IMR-90 (cell line): ENCODE measurements around the gene SMYD4. TPM values are rescaled to one million over a fixed set of nuclear protein-coding genes. Genes with fewer than 3 reads are reported as not detected.
A peak's percentile ranks its signal among the peaks of the same experiment; 100 is the strongest.

ENCODE experiments used
- ATAC-seq: fragments of 200-7000 bp; cut with Tn5 transposase; 2 replicates; pipeline ENCODE4 v1.9.1; 2020; ENCODE audit warnings: low read depth, mild to moderate bottlenecking, moderate library complexity
- Bru-seq: library from RNA; stranded (reverse); fragments of 400-500 nt; gene quantifications from one replicate; lab custom pipeline; 2021; lab: Mats Ljungman, UMichigan
- BruChase-seq, 2 experiments: library from RNA; stranded (reverse); fragments of 400-500 nt; gene quantifications; one replicate each; lab custom pipeline; 2021; lab: Mats Ljungman, UMichigan
- BruUV-seq: library from RNA; stranded (reverse); fragments of 400-500 nt; replicated peaks from 2 replicates; lab custom pipeline; 2021; lab: Mats Ljungman, UMichigan
- CTCF ChIA-PET: fragments of 300-600 bp; formaldehyde crosslinking; extraction: SDS; loops from one replicate; lab custom pipeline; 2021; ENCODE audit warnings: antibody characterized with exemption; lab: Yijun Ruan, JAX
- POLR2A ChIA-PET: fragments of 300-600 bp; sonication (Branson Sonifier 250); formaldehyde crosslinking; loops from one replicate; lab custom pipeline; 2022; ENCODE audit warnings: antibody characterized with exemption; ENCODE audit not compliant: unreplicated experiment; lab: Charles Lee
- DNase-seq: peaks from one replicate; pipeline ENCODE4 v3.0.0; 2013
- H2AFZ ChIP-seq: replicated peaks from 2 replicates; pipeline ENCODE3; 2013; ENCODE audit warnings: low read length, mild to moderate bottlenecking; ENCODE audit not compliant: poor library complexity
- H2AK5ac ChIP-seq: 2 replicates; pipeline ENCODE4 v1.6.1; 2013; ENCODE audit warnings: low read depth, low read length, inconsistent platforms
- H2AK9ac ChIP-seq: replicated peaks from 2 replicates; pipeline ENCODE3; 2013; ENCODE audit warnings: mild to moderate bottlenecking, low read depth, low read length, moderate library complexity; ENCODE audit not compliant: poor library complexity
- H2BK120ac ChIP-seq: 2 replicates; pipeline ENCODE4 v1.6.1; 2013; ENCODE audit warnings: low read depth, low read length, inconsistent platforms
- H2BK15ac ChIP-seq: 3 replicates; pipeline ENCODE4 v1.6.1; 2013; ENCODE audit warnings: low read depth, low read length, inconsistent platforms
- H2BK20ac ChIP-seq: 2 replicates; pipeline ENCODE4 v1.6.1; 2013; ENCODE audit warnings: low read depth, mild to moderate bottlenecking, inconsistent platforms, low read length, moderate library complexity
- H2BK5ac ChIP-seq: 2 replicates; pipeline ENCODE4 v1.6.1; 2013; ENCODE audit warnings: mild to moderate bottlenecking, low read depth, low read length, inconsistent platforms; ENCODE audit not compliant: poor library complexity, severe bottlenecking
- H3K14ac ChIP-seq: replicated peaks from 2 replicates; pipeline ENCODE4 v1.6.1; 2013; ENCODE audit warnings: low read depth, low read length, inconsistent platforms
- H3K18ac ChIP-seq: 2 replicates; pipeline ENCODE4 v1.6.1; 2013; ENCODE audit warnings: low read depth, low read length, control low read depth
- H3K23ac ChIP-seq: 2 replicates; pipeline ENCODE4 v1.6.1; 2013; ENCODE audit warnings: low read depth, low read length, inconsistent platforms
- H3K27ac ChIP-seq: 2 replicates; pipeline ENCODE4 v1.5.1; 2013; ENCODE audit warnings: mild to moderate bottlenecking, control low read depth, low read length; ENCODE audit not compliant: insufficient read depth
- H3K27me3 ChIP-seq: 2 replicates; pipeline ENCODE4 v1.6.1; 2013; ENCODE audit warnings: low read length; ENCODE audit not compliant: control insufficient read depth, insufficient read depth
- H3K36me3 ChIP-seq: 2 replicates; pipeline ENCODE4 v1.6.1; 2013; ENCODE audit warnings: low read length, mixed read lengths; ENCODE audit not compliant: control insufficient read depth, insufficient read depth
- H3K4ac ChIP-seq: 2 replicates; pipeline ENCODE4 v1.6.1; 2013; ENCODE audit warnings: low read depth, low read length, inconsistent platforms
- H3K4me1 ChIP-seq: 2 replicates; pipeline ENCODE4 v1.6.1; 2013; ENCODE audit warnings: low read length, mixed read lengths; ENCODE audit not compliant: control insufficient read depth, insufficient read depth
- H3K4me2 ChIP-seq: 2 replicates; pipeline ENCODE4 v1.6.1; 2013; ENCODE audit warnings: low read depth, mild to moderate bottlenecking, control low read depth, low read length, moderate library complexity
- H3K4me3 ChIP-seq: 2 replicates; pipeline ENCODE4 v1.5.1; 2013; ENCODE audit warnings: low read depth, mild to moderate bottlenecking, control low read depth, low read length, moderate library complexity; ENCODE audit not compliant: insufficient read depth
- H3K56ac ChIP-seq: 2 replicates; pipeline ENCODE4 v1.6.1; 2013; ENCODE audit warnings: low read length, inconsistent platforms; ENCODE audit not compliant: insufficient read depth; ENCODE audit errors: extremely low read depth
- H3K79me1 ChIP-seq, 2 experiments: 2 replicates each; pipeline ENCODE4 v1.6.1; 2013; ENCODE audit warnings: low read length in 2 of 2, inconsistent platforms in 1 of 2, low read depth in 1 of 2
- H3K9ac ChIP-seq: 2 replicates; pipeline ENCODE4 v1.6.1; 2013; ENCODE audit warnings: low read depth, low read length, control low read depth
- H3K9me1 ChIP-seq: 2 replicates; pipeline ENCODE4 v1.6.1; 2013; ENCODE audit warnings: low read length, inconsistent platforms; ENCODE audit not compliant: insufficient read depth
- H3K9me3 ChIP-seq: 2 replicates; pipeline ENCODE4 v1.6.1; 2013; ENCODE audit warnings: low read length; ENCODE audit not compliant: control insufficient read depth, insufficient read depth
- H4K20me1 ChIP-seq: 2 replicates; pipeline ENCODE4 v1.6.1; 2013; ENCODE audit warnings: low read length, inconsistent platforms; ENCODE audit not compliant: insufficient read depth
- H4K5ac ChIP-seq: 2 replicates; pipeline ENCODE4 v1.6.1; 2013; ENCODE audit warnings: mild to moderate bottlenecking, low read depth, low read length, control low read depth
- H4K8ac ChIP-seq, 2 experiments: 2 replicates each; pipeline ENCODE4 v1.6.1; 2013; ENCODE audit warnings: low read depth in 2 of 2, low read length in 2 of 2, control low read depth in 1 of 2, inconsistent platforms in 1 of 2
- H4K91ac ChIP-seq: 2 replicates; pipeline ENCODE4 v1.6.1; 2013; ENCODE audit warnings: low read depth, low read length, inconsistent platforms; ENCODE audit not compliant: insufficient read depth
- FOS ChIP-seq: fragments of 150-350 bp; IDR thresholded peaks from 2 replicates; pipeline ENCODE4 v1.6.1; 2016; ENCODE audit warnings: low read depth, low read length
- MAZ ChIP-seq: IDR thresholded peaks from 2 replicates; pipeline ENCODE4 v1.6.1; 2012; ENCODE audit warnings: low read depth, mild to moderate bottlenecking, low read length, improper control_type of control experiment, moderate library complexity, borderline replicate concordance
- MXI1 ChIP-seq: IDR thresholded peaks from 2 replicates; pipeline ENCODE4 v1.6.1; 2012; ENCODE audit warnings: low read depth, mild to moderate bottlenecking, low read length, moderate library complexity, borderline replicate concordance
- POLR2A ChIP-seq: IDR thresholded peaks from 2 replicates; pipeline ENCODE4 v1.6.1; 2012; ENCODE audit warnings: mild to moderate bottlenecking, low read depth, low read length
- WGBS, 2 experiments: methylation state at CpG; one replicate each; pipeline versions ENCODE4 v1.1.5 to v1.1.7; 2013; ENCODE audit warnings: missing lambda C conversion rate in 2 of 2; ENCODE audit not compliant: insufficient read length in 1 of 2; ENCODE audit errors: extremely low coverage in 2 of 2; 5-methylcytosine and 5-hydroxymethylcytosine counted together
- dilution Hi-C: fragments of 300-500 bp; cut with HindIII; formaldehyde crosslinking; loops from one replicate; pipeline ENCODE4 v1.14.3; 2018; ENCODE audit warnings: low sequenced_read_pairs; ENCODE audit not compliant: unreplicated experiment
- in situ Hi-C: fragments of 300-500 bp; cut with MboI; formaldehyde crosslinking; loops from 3 replicates; pipeline ENCODE4 v1.14.3; 2019; ENCODE audit warnings: low sequenced_read_pairs, inconsistent platforms, mixed read lengths
- intact Hi-C: fragments of 100-400 bp; cut with micrococcal nuclease; formaldehyde crosslinking; loops from 2 replicates; pipeline ENCODE4 v1.10.0; 2022
- long read RNA-seq: library from polyadenylated mRNA; unstranded; transcript quantifications from one replicate; pipeline ENCODE4 v2.0.0, GENCODE V29; 2021; ENCODE audit not compliant: unreplicated experiment
- polyA plus RNA-seq, 3 experiments: library from polyadenylated mRNA; depleted of rRNA; stranded (reverse); fragments of >200 nt; gene quantifications; 2 replicates each; pipeline ENCODE4 v1.2.3, GENCODE V29; 2012; ENCODE audit warnings: low replicate concordance in 1 of 3
- total RNA-seq: library from RNA; depleted of rRNA; stranded (reverse); fragments of >200 nt; gene quantifications from 2 replicates; pipeline ENCODE4 v1.2.3, GENCODE V29; 2012; rRNA removed
- TF ChIP-seq, protein P1 (sequence below): fragments of 150-350 bp; IDR thresholded peaks from 2 replicates; pipeline ENCODE4 v1.6.1; 2016; ENCODE audit warnings: low read depth, mild to moderate bottlenecking, low read length, moderate library complexity, borderline replicate concordance
- TF ChIP-seq, protein P2 (sequence below): fragments of 150-350 bp; IDR thresholded peaks from 2 replicates; pipeline ENCODE4 v1.6.1; 2017; ENCODE audit warnings: mild to moderate bottlenecking, antibody characterized with exemption, low read length, low read depth

Gene SMYD4, protein sequence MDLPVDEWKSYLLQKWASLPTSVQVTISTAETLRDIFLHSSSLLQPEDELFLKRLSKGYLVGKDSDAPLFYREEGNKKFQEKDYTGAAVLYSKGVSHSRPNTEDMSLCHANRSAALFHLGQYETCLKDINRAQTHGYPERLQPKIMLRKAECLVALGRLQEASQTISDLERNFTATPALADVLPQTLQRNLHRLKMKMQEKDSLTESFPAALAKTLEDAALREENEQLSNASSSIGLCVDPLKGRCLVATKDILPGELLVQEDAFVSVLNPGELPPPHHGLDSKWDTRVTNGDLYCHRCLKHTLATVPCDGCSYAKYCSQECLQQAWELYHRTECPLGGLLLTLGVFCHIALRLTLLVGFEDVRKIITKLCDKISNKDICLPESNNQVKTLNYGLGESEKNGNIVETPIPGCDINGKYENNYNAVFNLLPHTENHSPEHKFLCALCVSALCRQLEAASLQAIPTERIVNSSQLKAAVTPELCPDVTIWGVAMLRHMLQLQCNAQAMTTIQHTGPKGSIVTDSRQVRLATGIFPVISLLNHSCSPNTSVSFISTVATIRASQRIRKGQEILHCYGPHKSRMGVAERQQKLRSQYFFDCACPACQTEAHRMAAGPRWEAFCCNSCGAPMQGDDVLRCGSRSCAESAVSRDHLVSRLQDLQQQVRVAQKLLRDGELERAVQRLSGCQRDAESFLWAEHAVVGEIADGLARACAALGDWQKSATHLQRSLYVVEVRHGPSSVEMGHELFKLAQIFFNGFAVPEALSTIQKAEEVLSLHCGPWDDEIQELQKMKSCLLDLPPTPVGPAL
- total RNA-seq = 6.7 and 7.2 TPM in 2 replicates
- polyA plus RNA-seq (2012; rRNA removed) = 4.3 and 5.3 TPM in 2 replicates
- polyA plus RNA-seq (2012; cell fraction: cytosol; rRNA removed) = 1.9 and 2.0 TPM in 2 replicates
- 6.4 and 12.5 TPM in 2 replicates for polyA plus RNA-seq (2012; cell fraction: nucleus; rRNA removed; ENCODE audit: low replicate concordance)
- Bru-seq, nascent RNA = percentile 53 among the genes with signal in this experiment
- BruChase-seq, experiment 1, labeled RNA remaining after a 6-hour chase = percentile 64 among the genes with signal in this experiment
- BruChase-seq, experiment 2, labeled RNA remaining after a 2-hour chase = percentile 53 among the genes with signal in this experiment
- long read RNA-seq, full-length matches to known transcripts = 8 of 12 reads
- long read RNA-seq, partial matches to known transcripts = 1 of 12 reads
- long read RNA-seq, other reads (novel, unspliced or antisense) = 3 of 12 reads

DNA sequence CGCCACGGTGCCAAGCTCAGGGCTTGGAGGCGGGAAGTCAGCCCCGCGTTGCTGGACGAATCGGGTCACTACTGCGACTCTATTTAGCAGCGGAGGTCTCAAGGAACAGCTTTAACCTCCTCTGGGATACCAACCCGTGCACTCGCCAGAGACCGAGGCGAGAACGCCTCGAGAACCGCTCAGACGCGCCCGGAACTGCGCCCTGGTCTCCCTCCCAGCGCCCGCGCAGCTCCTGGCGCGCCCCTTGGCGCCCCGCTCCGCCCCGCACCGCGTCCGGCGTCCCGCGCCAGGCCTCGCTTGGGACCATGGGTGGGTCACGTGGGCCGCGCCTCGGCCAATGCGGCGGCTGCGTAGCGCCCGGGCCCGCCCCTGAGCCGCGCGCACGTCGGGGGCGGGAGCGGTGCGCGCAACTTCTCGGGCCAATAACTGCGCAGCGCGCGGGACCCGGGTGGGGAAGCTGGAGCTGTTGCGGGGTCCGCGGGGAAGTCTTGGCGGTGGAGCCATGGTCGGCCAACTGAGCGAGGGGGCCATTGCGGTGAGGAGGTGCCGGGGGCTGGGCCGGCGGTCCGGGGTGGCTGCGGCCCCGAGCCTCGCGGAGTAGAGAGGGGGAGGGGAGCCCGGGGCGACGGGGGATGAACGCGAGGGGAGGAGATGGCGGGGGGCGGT is at the start of gene SMYD4, which contains the start of gene RPA1:
SMYD4 (minus strand) TSS at position 311 of the 666 bp plus-strand sequence. CDS start 1,908 bp downstream, outside the sequence.
RPA1 (plus strand) TSS at position 414 of the 666 bp plus-strand sequence; CDS start at position 503, 89 bp downstream.
- no peaks in the 10 kb centered on the region; the same call in 1 of the 2 replicates for H3K9me1 ChIP-seq
- H3K79me1 ChIP-seq = peaks cover 17 to 54% of the 10 kb centered on the region in 2 experiments
- H3K56ac ChIP-seq = peak within 1 kb of the TSS; percentile 64
- WGBS, 2 experiments = 0% methylated on average over 38 of the region's 83 CpGs; no CpG with 5 or more reads in 1 of the 2 experiments
- peak within 1 kb of the TSS; percentile 100 for H3K4me2 ChIP-seq
- H3K14ac ChIP-seq = peak within 1 kb of the TSS; percentile 73
- H3K9me3 ChIP-seq = no peaks in the 10 kb centered on the region
- no peak within 1 kb of the TSS for H2BK20ac ChIP-seq
- peak within 1 kb of the TSS; percentile 68 for H2BK5ac ChIP-seq
- H3K36me3 ChIP-seq = peaks cover 5% of the 10 kb centered on the region
- POLR2A ChIA-PET = interaction anchor here (0.6 to 1.2 kb wide), 3 partner anchors 42 to 113 kb away, joined by 3 to 4 read pairs (median 3); no protein-coding TSS in a partner anchor
- TF ChIP-seq FOS (peak; percentile 43; the same call in 1 of the 2 replicates), MXI1 (peak; percentile 72; the same call in 1 of the 2 replicates), MAZ (peak; percentile 47; the same call in 1 of the 2 replicates), POLR2A (peak; percentile 37; the same call in 1 of the 2 replicates)
- TF ChIP-seq, protein P1, sequence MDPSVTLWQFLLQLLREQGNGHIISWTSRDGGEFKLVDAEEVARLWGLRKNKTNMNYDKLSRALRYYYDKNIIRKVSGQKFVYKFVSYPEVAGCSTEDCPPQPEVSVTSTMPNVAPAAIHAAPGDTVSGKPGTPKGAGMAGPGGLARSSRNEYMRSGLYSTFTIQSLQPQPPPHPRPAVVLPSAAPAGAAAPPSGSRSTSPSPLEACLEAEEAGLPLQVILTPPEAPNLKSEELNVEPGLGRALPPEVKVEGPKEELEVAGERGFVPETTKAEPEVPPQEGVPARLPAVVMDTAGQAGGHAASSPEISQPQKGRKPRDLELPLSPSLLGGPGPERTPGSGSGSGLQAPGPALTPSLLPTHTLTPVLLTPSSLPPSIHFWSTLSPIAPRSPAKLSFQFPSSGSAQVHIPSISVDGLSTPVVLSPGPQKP = no peak
- TF ChIP-seq, protein P2, sequence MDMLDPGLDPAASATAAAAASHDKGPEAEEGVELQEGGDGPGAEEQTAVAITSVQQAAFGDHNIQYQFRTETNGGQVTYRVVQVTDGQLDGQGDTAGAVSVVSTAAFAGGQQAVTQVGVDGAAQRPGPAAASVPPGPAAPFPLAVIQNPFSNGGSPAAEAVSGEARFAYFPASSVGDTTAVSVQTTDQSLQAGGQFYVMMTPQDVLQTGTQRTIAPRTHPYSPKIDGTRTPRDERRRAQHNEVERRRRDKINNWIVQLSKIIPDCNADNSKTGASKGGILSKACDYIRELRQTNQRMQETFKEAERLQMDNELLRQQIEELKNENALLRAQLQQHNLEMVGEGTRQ = peak; percentile 98
- peak within 1 kb of the TSS; percentile 78; the same call in 1 of the 2 replicates for H3K18ac ChIP-seq
- H2AK5ac ChIP-seq = peak within 1 kb of the TSS; percentile 22
- H3K9ac ChIP-seq = peak within 1 kb of the TSS; percentile 87
- peak within 1 kb of the TSS; percentile 80 for H3K27ac ChIP-seq
- peaks cover 5% of the 10 kb centered on the region for H3K4me1 ChIP-seq
- ATAC-seq (peak; percentile 100), DNase-seq (peak; percentile 79)
- peak within 1 kb of the TSS; percentile 87 for H3K23ac ChIP-seq
- no peaks in the 10 kb centered on the region for H4K20me1 ChIP-seq
- CTCF ChIA-PET = no interaction called here
- peak within 1 kb of the TSS; percentile 32 for H4K91ac ChIP-seq
- H4K5ac ChIP-seq = peak within 1 kb of the TSS; percentile 97
- H2AK9ac ChIP-seq = peak within 1 kb of the TSS; percentile 85
- no peak within 1 kb of the TSS for H2BK15ac ChIP-seq
- H2AFZ ChIP-seq = peak within 1 kb of the TSS; percentile 95
- H3K27me3 ChIP-seq = no peaks in the 10 kb centered on the region
- in situ Hi-C loops (no loop called here), dilution Hi-C loops (no loop called here), intact Hi-C loops (loop anchor here (2.0 kb wide), 1 partner anchor 113 kb away; no protein-coding TSS in a partner anchor)
- peak within 1 kb of the TSS; percentile 100 for H3K4me3 ChIP-seq
- H3K4ac ChIP-seq = peak within 1 kb of the TSS; percentile 66
- H2BK120ac ChIP-seq = no peak within 1 kb of the TSS
- H4K8ac ChIP-seq = peak within 1 kb of the TSS; percentile 59 to 88
- BruUV-seq = no TSS peak
